ENCODE measurements around the gene FOXQ1. TPM values are rescaled to one million over a fixed set of nuclear protein-coding genes. Genes with fewer than 3 reads are reported as not detected.
A peak's percentile ranks its signal among the peaks of the same experiment; 100 is the strongest.

The FOXQ1 gene
- total and polyA plus RNA-seq, 2 of the 13 experiments (the other 11 are each of a cell fraction or from before 2014, with no cell fraction given) = 35.2 to 39.8 TPM

- TF ChIP-seq, protein P1, sequence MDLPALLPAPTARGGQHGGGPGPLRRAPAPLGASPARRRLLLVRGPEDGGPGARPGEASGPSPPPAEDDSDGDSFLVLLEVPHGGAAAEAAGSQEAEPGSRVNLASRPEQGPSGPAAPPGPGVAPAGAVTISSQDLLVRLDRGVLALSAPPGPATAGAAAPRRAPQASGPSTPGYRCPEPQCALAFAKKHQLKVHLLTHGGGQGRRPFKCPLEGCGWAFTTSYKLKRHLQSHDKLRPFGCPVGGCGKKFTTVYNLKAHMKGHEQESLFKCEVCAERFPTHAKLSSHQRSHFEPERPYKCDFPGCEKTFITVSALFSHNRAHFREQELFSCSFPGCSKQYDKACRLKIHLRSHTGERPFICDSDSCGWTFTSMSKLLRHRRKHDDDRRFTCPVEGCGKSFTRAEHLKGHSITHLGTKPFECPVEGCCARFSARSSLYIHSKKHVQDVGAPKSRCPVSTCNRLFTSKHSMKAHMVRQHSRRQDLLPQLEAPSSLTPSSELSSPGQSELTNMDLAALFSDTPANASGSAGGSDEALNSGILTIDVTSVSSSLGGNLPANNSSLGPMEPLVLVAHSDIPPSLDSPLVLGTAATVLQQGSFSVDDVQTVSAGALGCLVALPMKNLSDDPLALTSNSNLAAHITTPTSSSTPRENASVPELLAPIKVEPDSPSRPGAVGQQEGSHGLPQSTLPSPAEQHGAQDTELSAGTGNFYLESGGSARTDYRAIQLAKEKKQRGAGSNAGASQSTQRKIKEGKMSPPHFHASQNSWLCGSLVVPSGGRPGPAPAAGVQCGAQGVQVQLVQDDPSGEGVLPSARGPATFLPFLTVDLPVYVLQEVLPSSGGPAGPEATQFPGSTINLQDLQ (CRISPR knock-in tag; IDR thresholded peaks at IDR 0.05) = no peak
- 0 out of 2 replicates have a peak, but pooled peaks have one; percentile 47 for TF ChIP-seq KLF11 (CRISPR knock-in tag; IDR thresholded peaks at IDR 0.05)
- TF ChIP-seq THAP11 (CRISPR knock-in tag; IDR thresholded peaks at IDR 0.05) = no peak; the same call in 1 of the 2 replicates
- TF ChIP-seq, protein P2, sequence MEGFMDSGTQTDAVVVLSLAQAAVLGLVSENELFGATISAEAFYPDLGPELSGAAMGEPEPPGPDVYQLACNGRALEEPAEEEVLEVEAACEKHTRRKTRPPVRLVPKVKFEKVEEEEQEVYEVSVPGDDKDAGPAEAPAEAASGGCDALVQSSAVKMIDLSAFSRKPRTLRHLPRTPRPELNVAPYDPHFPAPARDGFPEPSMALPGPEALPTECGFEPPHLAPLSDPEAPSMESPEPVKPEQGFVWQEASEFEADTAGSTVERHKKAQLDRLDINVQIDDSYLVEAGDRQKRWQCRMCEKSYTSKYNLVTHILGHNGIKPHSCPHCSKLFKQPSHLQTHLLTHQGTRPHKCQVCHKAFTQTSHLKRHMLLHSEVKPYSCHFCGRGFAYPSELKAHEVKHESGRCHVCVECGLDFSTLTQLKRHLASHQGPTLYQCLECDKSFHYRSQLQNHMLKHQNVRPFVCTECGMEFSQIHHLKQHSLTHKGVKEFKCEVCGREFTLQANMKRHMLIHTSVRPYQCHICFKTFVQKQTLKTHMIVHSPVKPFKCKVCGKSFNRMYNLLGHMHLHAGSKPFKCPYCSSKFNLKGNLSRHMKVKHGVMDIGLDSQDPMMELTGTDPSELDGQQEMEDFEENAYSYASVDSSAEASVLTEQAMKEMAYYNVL (CRISPR knock-in tag; IDR thresholded peaks at IDR 0.05; ENCODE audit: borderline replicate concordance) = peak; percentile 76; the same call in 1 of the 2 replicates
- no peak; the same call in 1 of the 2 replicates for TF ChIP-seq BCL3 (CRISPR knock-in tag; IDR thresholded peaks at IDR 0.05)
- peak; percentile 13; the same call in 1 of the 2 replicates for TF ChIP-seq RFXANK (CRISPR knock-in tag; IDR thresholded peaks at IDR 0.05)
- TF ChIP-seq ELF3 (CRISPR knock-in tag; IDR thresholded peaks at IDR 0.05) = 0 out of 2 replicates have a peak, but pooled peaks have one; percentile 61
- no peak for TF ChIP-seq STAT5B (CRISPR knock-in tag; IDR thresholded peaks at IDR 0.05)
- peak; percentile 1; the same call in 1 of the 2 replicates for TF ChIP-seq DZIP1 (CRISPR knock-in tag; IDR thresholded peaks at IDR 0.05)
- no peak for TF ChIP-seq ZNF460 (CRISPR knock-in tag; IDR thresholded peaks at IDR 0.05; ENCODE audit: borderline replicate concordance)
- TF ChIP-seq KLF16 (CRISPR knock-in tag; IDR thresholded peaks at IDR 0.05) = peak in 1 of 2 experiments; percentile 42; a peak in 1 of 4 replicates
- peak; percentile 50; the same call in 1 of the 2 replicates for TF ChIP-seq ZNF121 (CRISPR knock-in tag; IDR thresholded peaks at IDR 0.05)
- TF ChIP-seq SAP130 (CRISPR knock-in tag; IDR thresholded peaks at IDR 0.05; ENCODE audit: low read depth) = peak; percentile 94
- TF ChIP-seq ZNF468 (CRISPR knock-in tag; IDR thresholded peaks at IDR 0.05) = 0 out of 2 replicates have a peak, but pooled peaks have one; percentile 90
- TF ChIP-seq RAD21 (CRISPR knock-in tag; IDR thresholded peaks at IDR 0.05) = peak; percentile 23; the same call in 1 of the 2 replicates
- TF ChIP-seq ZNF136 (CRISPR knock-in tag; IDR thresholded peaks at IDR 0.05; ENCODE audit: low read depth) = no peak; the same call in 1 of the 2 replicates
- TF ChIP-seq, protein P3, sequence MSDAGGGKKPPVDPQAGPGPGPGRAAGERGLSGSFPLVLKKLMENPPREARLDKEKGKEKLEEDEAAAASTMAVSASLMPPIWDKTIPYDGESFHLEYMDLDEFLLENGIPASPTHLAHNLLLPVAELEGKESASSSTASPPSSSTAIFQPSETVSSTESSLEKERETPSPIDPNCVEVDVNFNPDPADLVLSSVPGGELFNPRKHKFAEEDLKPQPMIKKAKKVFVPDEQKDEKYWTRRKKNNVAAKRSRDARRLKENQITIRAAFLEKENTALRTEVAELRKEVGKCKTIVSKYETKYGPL (CRISPR knock-in tag; IDR thresholded peaks at IDR 0.05) = no peak
- TF ChIP-seq TBX2 (CRISPR knock-in tag; IDR thresholded peaks at IDR 0.05; ENCODE audit: borderline replicate concordance) = peak; percentile 33; the same call in 1 of the 2 replicates
- TF ChIP-seq CREB1 (IDR thresholded peaks at IDR 0.05) = no peak
- peak; percentile 2; the same call in 1 of the 2 replicates for TF ChIP-seq CREB1 (CRISPR knock-in tag; IDR thresholded peaks at IDR 0.05)
Measured at GRCh38 chr6:1310628-1311399, 1.1 kb upstream of the FOXQ1 start (continued).
